HepG2 (cell line): ENCODE results near the gene GANC. TPM values are rescaled to one million over a fixed set of nuclear protein-coding genes. Genes with fewer than 3 reads are reported as not detected.

ENCODE experiments used
- ATAC-seq: fragments of 200-7000 bp; cut with Tn5 transposase; 3 replicates; pipeline ENCODE4 v1.9.1; 2020; ENCODE audit warnings: mild to moderate bottlenecking, moderate library complexity
- BruUV-seq: library from RNA; stranded (reverse); fragments of 400-500 nt; replicated peaks from 2 replicates; lab custom pipeline; 2021; lab: Mats Ljungman, UMichigan
- CTCF ChIA-PET: fragments of 300-600 bp; formaldehyde crosslinking; extraction: SDS; loops from one replicate; lab custom pipeline; 2021; ENCODE audit warnings: low total read pairs, inconsistent platforms, low intra/inter-chr PET ratio; lab: Yijun Ruan, JAX
- POLR2A ChIA-PET: fragments of 350-600 bp; sonication (Branson Sonifier 250); formaldehyde crosslinking; loops from one replicate; lab custom pipeline; 2020; ENCODE audit warnings: antibody characterized with exemption, inconsistent platforms; lab: Yijun Ruan, JAX
- DNase-seq: peaks from one replicate; pipeline ENCODE4 v3.0.0-alpha.2; 2015; ENCODE audit warnings: low spot score
- FAIRE-seq: peaks from 3 replicates; lab custom pipeline; 2011; peaks lifted over from hg19 to GRCh38; lab: Jason Lieb, UNC
- H2AFZ ChIP-seq: one replicate; pipeline ENCODE4 v1.6.1; 2011; ENCODE audit warnings: low read length, inconsistent platforms
- H3K27ac ChIP-seq: fragments of 300-600 bp; 3 replicates; pipeline ENCODE4 v1.8.0; 2011; ENCODE audit warnings: mixed run types, mild to moderate bottlenecking, mixed read lengths, low read length, inconsistent platforms; ENCODE audit not compliant: insufficient read depth; ENCODE audit errors: extremely low read length
- H3K27me3 ChIP-seq, 2 experiments: fragments of 200-600 bp in 1 of 2; 2 replicates in 1 of 2; 3 replicates in 1 of 2; pipeline versions ENCODE4 v1.6.0 to v1.8.0; 2011; ENCODE audit warnings: low read length in 2 of 2, mild to moderate bottlenecking in 2 of 2, moderate library complexity in 2 of 2, inconsistent platforms in 1 of 2; ENCODE audit not compliant: insufficient read depth in 2 of 2, control insufficient read depth in 1 of 2
- H3K36me3 ChIP-seq, 2 experiments: fragments of 200-600 bp in 1 of 2; replicated peaks in 1 of 2; 2 replicates in 1 of 2; 3 replicates in 1 of 2; pipeline versions ENCODE4 v1.5.1 to v1.8.0; 2011; ENCODE audit warnings: low read length in 2 of 2, inconsistent platforms in 1 of 2; ENCODE audit not compliant: insufficient read depth in 2 of 2, control insufficient read depth in 1 of 2
- H3K4me1 ChIP-seq: 2 replicates; pipeline ENCODE4 v1.5.1; 2012; ENCODE audit warnings: low read length, inconsistent platforms; ENCODE audit not compliant: insufficient read depth
- H3K4me2 ChIP-seq: 2 replicates; pipeline ENCODE4 v1.6.0; 2011; ENCODE audit warnings: low read depth, low read length, inconsistent platforms
- H3K4me3 ChIP-seq, 3 experiments: fragments of 200-600 bp in 1 of 3; sonication (generic), shearing (Covaris generic) in 1 of 3; replicated peaks in 1 of 3; 2 replicates each; pipeline ENCODE4 v1.5.1; 2011 to 2016; ENCODE audit warnings: low read length in 3 of 3, inconsistent platforms in 2 of 3, low read depth in 2 of 3, mild to moderate bottlenecking in 2 of 3, control low read depth in 1 of 3, mixed read lengths in 1 of 3; ENCODE audit not compliant: insufficient read depth in 1 of 3
- H3K79me2 ChIP-seq: one replicate; pipeline ENCODE4 v1.6.1; 2011; ENCODE audit warnings: low read length, inconsistent platforms; ENCODE audit not compliant: insufficient read depth
- H3K9ac ChIP-seq: 2 replicates; pipeline ENCODE4 v1.6.0; 2011; ENCODE audit warnings: mild to moderate bottlenecking, low read depth, low read length, inconsistent platforms; ENCODE audit not compliant: insufficient read depth
- H3K9me3 ChIP-seq: 2 replicates; pipeline ENCODE4 v1.5.1; 2012; ENCODE audit warnings: mild to moderate bottlenecking, low read length
- H4K20me1 ChIP-seq: 2 replicates; pipeline ENCODE4 v1.6.0; 2011; ENCODE audit warnings: inconsistent platforms, mild to moderate bottlenecking, low read length, moderate library complexity; ENCODE audit not compliant: insufficient read depth
- CTCF ChIP-seq: sonication (generic); formaldehyde crosslinking; IDR thresholded peaks from 2 replicates; pipeline ENCODE4 v1.5.0; 2020; ENCODE audit warnings: mild to moderate bottlenecking, missing genetic modification reagents, moderate library complexity
- HNF4A ChIP-seq: sonication (generic); formaldehyde crosslinking; IDR thresholded peaks from 2 replicates; pipeline ENCODE4 v1.4.0; 2020; ENCODE audit warnings: missing genetic modification reagents
- HNF4G ChIP-seq, 2 experiments: sonication (generic) in 1 of 2; formaldehyde crosslinking in 1 of 2; IDR thresholded peaks; 2 replicates each; pipeline versions ENCODE4 v1.4.0 to v1.6.1; 2011 to 2020; ENCODE audit warnings: borderline replicate concordance in 2 of 2, low read depth in 2 of 2, mild to moderate bottlenecking in 2 of 2, low read length in 1 of 2, missing genetic modification reagents in 1 of 2, moderate library complexity in 1 of 2
- RAD21 ChIP-seq: fragments of 450-650 bp; formaldehyde crosslinking; IDR thresholded peaks from 2 replicates; pipeline ENCODE4 v1.5.0; 2020; ENCODE audit warnings: mild to moderate bottlenecking
- RXRB ChIP-seq: IDR thresholded peaks from 2 replicates; pipeline ENCODE4 v1.6.1; 2016; ENCODE audit warnings: borderline replicate concordance, missing genetic modification reagents, missing compliant biosample characterization
- SAP130 ChIP-seq: IDR thresholded peaks from 2 replicates; pipeline ENCODE4 v1.6.1; 2016; ENCODE audit warnings: low read depth
- SATB2 ChIP-seq: sonication (generic); formaldehyde crosslinking; IDR thresholded peaks from 2 replicates; pipeline ENCODE4 v1.5.0; 2020; ENCODE audit warnings: missing genetic modification reagents
- ZBTB34 ChIP-seq: sonication (generic); formaldehyde crosslinking; IDR thresholded peaks from 2 replicates; pipeline ENCODE4 v1.8.0; 2022; ENCODE audit warnings: mild to moderate bottlenecking, missing genetic modification reagents
- ZNF205 ChIP-seq: IDR thresholded peaks from 2 replicates; pipeline ENCODE4 v1.6.1; 2018; ENCODE audit warnings: missing biosample characterization, missing genetic modification reagents
- ZNF576 ChIP-seq: sonication (generic); formaldehyde crosslinking; IDR thresholded peaks from 2 replicates; pipeline ENCODE4 v1.4.0; 2020; ENCODE audit warnings: mild to moderate bottlenecking, missing genetic modification reagents
- ZNF644 ChIP-seq: IDR thresholded peaks from 2 replicates; pipeline ENCODE4 v1.6.1; 2016; ENCODE audit warnings: low read depth
- ZSCAN22 ChIP-seq: sonication (generic); formaldehyde crosslinking; IDR thresholded peaks from 2 replicates; pipeline ENCODE4 v1.4.0; 2020; ENCODE audit warnings: mild to moderate bottlenecking, missing genetic modification reagents
- WGBS: methylation state at CpG from one replicate; pipeline ENCODE4 v1.1.6; 2017; ENCODE audit warnings: low lambda C conversion rate; 5-methylcytosine and 5-hydroxymethylcytosine counted together
- in situ Hi-C: cut with HindIII; loops from 2 replicates; pipeline ENCODE4 v1.10.0; 2017; ENCODE audit warnings: low pct_unique_long_range_greater_than_20kb; ENCODE audit not compliant: extremely low pct_ligation_motif_present
- intact Hi-C: fragments of 100-400 bp; cut with micrococcal nuclease; formaldehyde crosslinking; loops from one replicate; pipeline ENCODE4 v1.10.0; 2022; ENCODE audit not compliant: unreplicated experiment
- polyA plus RNA-seq, 8 experiments: library from polyadenylated mRNA; depleted of rRNA in 3 of 8; stranded (reverse) in 7 of 8; unstranded in 1 of 8; fragments of >200 nt; fragmentation: Illumina TruSeq in 4 of 8; extraction: Trizol in 4 of 8; gene quantifications; 2 replicates each; pipeline versions ENCODE4 v1.2.1 to v1.2.3, GENCODE V29; 2011 to 2016; ENCODE audit warnings: low read depth in 4 of 8, missing spikeins in 1 of 8, mixed read lengths in 1 of 8; ENCODE audit not compliant: insufficient read depth in 1 of 8
- total RNA-seq, 5 experiments: library from RNA; depleted of rRNA; stranded (reverse); fragments of >200 nt; fragmentation: Illumina TruSeq; extraction: Trizol; gene quantifications; 2 replicates each; pipeline ENCODE4 v1.2.3, GENCODE V29; 2016; ENCODE audit warnings: low read depth in 1 of 5
- TF ChIP-seq, protein P1 (sequence below): sonication (generic); formaldehyde crosslinking; IDR thresholded peaks from 2 replicates; pipeline ENCODE4 v1.4.0; 2020; ENCODE audit warnings: mild to moderate bottlenecking, missing genetic modification reagents
- TF ChIP-seq, protein P2 (sequence below): sonication (generic); formaldehyde crosslinking; conservative IDR thresholded peaks from 2 replicates; pipeline ENCODE4 v1.8.1; 2023; ENCODE audit warnings: missing genetic modification reagents
- TF ChIP-seq, protein P3 (sequence below): sonication (generic); formaldehyde crosslinking; IDR thresholded peaks from 2 replicates; pipeline ENCODE4 v1.4.0; 2020; ENCODE audit warnings: missing genetic modification reagents, borderline replicate concordance

Gene GANC
- total and polyA plus RNA-seq, 2 of the 13 experiments (the other 11 are each of a cell fraction or from before 2014, with no cell fraction given) = 17.0 to 21.0 TPM

- no peaks in the 10 kb centered on the region for H3K9me3 ChIP-seq
- no peak overlapping the region for H3K9ac ChIP-seq
- FAIRE-seq = peak; percentile 87
- peaks cover 38% of the 10 kb centered on the region for H3K4me1 ChIP-seq
- H3K4me2 ChIP-seq = peak overlapping the region; percentile 48
- in situ Hi-C loops (no loop called here), intact Hi-C loops (no loop called here)
- H4K20me1 ChIP-seq = no peaks in the 10 kb centered on the region
- ChIA-PET CTCF (no interaction called here), POLR2A (interaction anchor here (1.1 to 1.9 kb wide), 2 partner anchors 14 to 132 kb away, joined by 5 to 7 read pairs; partner anchors contain the start of gene TMEM87A)
- no peaks in the 10 kb centered on the region for H3K27me3 ChIP-seq
- peak; percentile 58 for DNase-seq
- 74% methylated on average over 5 of the region's 6 CpGs for WGBS
- H3K79me2 ChIP-seq = no peaks in the 10 kb centered on the region
- no peak overlapping the region for H2AFZ ChIP-seq
- 0 out of 5 replicates have a peak, but pooled peaks cover 0 to 4% of the 10 kb centered on the region in 2 experiments for H3K36me3 ChIP-seq
- ATAC-seq = peak; percentile 84
- no peak overlapping the region for H3K4me3 ChIP-seq
- BruUV-seq = no TSS peak
- H3K27ac ChIP-seq = peak overlapping the region; percentile 28
- TF ChIP-seq ZSCAN22 (CRISPR knock-in tag) = peak; percentile 88
- peak; percentile 20; the same call in 1 of the 2 replicates for TF ChIP-seq SAP130
- TF ChIP-seq SATB2 (CRISPR knock-in tag) = no peak
- TF ChIP-seq CTCF (CRISPR knock-in tag) = peak; percentile 42
- TF ChIP-seq ZNF644 (CRISPR knock-in tag) = peak; percentile 68; the same call in 1 of the 2 replicates
- TF ChIP-seq HNF4A (CRISPR knock-in tag) = peak; percentile 92
- TF ChIP-seq, protein P1, sequence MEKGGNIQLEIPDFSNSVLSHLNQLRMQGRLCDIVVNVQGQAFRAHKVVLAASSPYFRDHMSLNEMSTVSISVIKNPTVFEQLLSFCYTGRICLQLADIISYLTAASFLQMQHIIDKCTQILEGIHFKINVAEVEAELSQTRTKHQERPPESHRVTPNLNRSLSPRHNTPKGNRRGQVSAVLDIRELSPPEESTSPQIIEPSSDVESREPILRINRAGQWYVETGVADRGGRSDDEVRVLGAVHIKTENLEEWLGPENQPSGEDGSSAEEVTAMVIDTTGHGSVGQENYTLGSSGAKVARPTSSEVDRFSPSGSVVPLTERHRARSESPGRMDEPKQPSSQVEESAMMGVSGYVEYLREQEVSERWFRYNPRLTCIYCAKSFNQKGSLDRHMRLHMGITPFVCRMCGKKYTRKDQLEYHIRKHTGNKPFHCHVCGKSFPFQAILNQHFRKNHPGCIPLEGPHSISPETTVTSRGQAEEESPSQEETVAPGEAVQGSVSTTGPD = peak; percentile 78; the same call in 1 of the 2 replicates
- TF ChIP-seq, protein P2, sequence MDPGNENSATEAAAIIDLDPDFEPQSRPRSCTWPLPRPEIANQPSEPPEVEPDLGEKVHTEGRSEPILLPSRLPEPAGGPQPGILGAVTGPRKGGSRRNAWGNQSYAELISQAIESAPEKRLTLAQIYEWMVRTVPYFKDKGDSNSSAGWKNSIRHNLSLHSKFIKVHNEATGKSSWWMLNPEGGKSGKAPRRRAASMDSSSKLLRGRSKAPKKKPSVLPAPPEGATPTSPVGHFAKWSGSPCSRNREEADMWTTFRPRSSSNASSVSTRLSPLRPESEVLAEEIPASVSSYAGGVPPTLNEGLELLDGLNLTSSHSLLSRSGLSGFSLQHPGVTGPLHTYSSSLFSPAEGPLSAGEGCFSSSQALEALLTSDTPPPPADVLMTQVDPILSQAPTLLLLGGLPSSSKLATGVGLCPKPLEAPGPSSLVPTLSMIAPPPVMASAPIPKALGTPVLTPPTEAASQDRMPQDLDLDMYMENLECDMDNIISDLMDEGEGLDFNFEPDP (CRISPR knock-in tag) = 0 out of 2 replicates have a peak, but pooled peaks have one; percentile 0
- TF ChIP-seq ZNF576 (CRISPR knock-in tag) = no peak
- peak; percentile 66 for TF ChIP-seq HNF4G (IDR thresholded peaks at IDR 0.05; ENCODE audit: borderline replicate concordance, low read depth, low read length)
- no peak; the same call in 1 of the 2 replicates for TF ChIP-seq HNF4G (CRISPR knock-in tag; IDR thresholded peaks at IDR 0.05; ENCODE audit: borderline replicate concordance, low read depth)
- TF ChIP-seq, protein P3, sequence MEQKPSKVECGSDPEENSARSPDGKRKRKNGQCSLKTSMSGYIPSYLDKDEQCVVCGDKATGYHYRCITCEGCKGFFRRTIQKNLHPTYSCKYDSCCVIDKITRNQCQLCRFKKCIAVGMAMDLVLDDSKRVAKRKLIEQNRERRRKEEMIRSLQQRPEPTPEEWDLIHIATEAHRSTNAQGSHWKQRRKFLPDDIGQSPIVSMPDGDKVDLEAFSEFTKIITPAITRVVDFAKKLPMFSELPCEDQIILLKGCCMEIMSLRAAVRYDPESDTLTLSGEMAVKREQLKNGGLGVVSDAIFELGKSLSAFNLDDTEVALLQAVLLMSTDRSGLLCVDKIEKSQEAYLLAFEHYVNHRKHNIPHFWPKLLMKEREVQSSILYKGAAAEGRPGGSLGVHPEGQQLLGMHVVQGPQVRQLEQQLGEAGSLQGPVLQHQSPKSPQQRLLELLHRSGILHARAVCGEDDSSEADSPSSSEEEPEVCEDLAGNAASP (CRISPR knock-in tag) = peak; percentile 68; the same call in 1 of the 2 replicates
- TF ChIP-seq ZNF205 (CRISPR knock-in tag) = no peak
- TF ChIP-seq RAD21 = 0 out of 2 replicates have a peak, but pooled peaks have one; percentile 20
- TF ChIP-seq RXRB = peak; percentile 53; the same call in 1 of the 2 replicates
- 0 out of 2 replicates have a peak, but pooled peaks have one; percentile 59 for TF ChIP-seq ZBTB34 (CRISPR knock-in tag)
Measured at GRCh38 chr15:42405863-42406482, 133.0 kb downstream of the GANC start.
